OCI-LY1 (cell line): ENCODE data around the gene SLC5A1.

Experiments
- EZH2 ChIP-seq: fragments of 200-600 bp; sonication (generic), shearing (Covaris generic); IDR thresholded peaks from 2 replicates; pipeline ENCODE4 v1.8.0; 2017; ENCODE audit warnings: borderline replicate concordance, mixed run types, mild to moderate bottlenecking, antibody characterized with exemption, low read length, moderate library complexity, mixed read lengths
- TF ChIP-seq, protein P1 (sequence below): fragments of 200-600 bp; sonication (generic), shearing (Covaris generic); IDR thresholded peaks from 2 replicates; pipeline ENCODE4 v1.5.1; 2017; ENCODE audit warnings: mild to moderate bottlenecking, antibody characterized with exemption, low read length, moderate library complexity, mixed read lengths

DNA sequence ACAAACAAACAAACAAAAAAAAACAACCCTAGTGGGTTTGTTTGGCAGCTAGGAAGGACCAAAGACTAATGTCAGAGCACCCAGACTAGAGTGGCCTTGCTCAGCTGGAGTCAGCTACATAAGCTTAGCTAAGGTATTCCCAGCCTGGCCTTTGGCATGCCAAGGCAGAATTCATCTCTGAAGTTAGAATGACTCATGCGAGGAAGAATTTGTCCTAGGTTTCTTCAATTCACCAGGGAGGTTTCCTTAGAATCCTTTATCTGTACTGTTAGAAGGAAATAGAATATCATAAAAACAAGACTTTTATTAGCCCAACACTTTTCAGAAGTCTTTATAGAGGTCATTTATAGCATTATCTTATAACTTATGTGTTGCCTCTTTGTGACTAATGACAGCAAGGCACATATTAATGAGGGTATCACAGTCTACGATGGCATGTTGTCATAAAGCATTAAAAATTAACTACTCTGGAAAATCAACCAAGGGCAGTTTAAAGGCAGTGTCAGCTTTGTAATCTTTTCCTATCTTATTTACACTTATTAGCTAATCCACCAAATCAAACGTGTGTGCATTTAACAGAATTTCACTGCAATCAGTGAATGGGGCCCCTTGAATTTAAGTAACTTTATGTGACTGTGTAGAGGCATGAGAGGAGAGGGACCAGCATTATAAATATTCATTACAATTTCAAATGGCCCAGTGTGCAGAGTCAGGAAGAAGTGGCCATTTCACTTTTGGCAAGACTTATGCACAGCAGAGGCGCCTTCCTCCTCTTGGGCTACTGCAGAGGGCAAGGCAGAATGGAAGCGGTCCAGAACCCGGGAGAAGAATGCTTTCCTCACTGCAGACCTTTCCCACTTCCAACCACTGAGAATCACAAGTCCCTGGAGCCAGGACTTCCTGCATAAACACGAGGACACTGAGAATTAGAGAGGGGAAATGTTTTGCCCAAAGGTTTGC lies 36.3 kb downstream of the SLC5A1 start:
- TF ChIP-seq, protein P1, sequence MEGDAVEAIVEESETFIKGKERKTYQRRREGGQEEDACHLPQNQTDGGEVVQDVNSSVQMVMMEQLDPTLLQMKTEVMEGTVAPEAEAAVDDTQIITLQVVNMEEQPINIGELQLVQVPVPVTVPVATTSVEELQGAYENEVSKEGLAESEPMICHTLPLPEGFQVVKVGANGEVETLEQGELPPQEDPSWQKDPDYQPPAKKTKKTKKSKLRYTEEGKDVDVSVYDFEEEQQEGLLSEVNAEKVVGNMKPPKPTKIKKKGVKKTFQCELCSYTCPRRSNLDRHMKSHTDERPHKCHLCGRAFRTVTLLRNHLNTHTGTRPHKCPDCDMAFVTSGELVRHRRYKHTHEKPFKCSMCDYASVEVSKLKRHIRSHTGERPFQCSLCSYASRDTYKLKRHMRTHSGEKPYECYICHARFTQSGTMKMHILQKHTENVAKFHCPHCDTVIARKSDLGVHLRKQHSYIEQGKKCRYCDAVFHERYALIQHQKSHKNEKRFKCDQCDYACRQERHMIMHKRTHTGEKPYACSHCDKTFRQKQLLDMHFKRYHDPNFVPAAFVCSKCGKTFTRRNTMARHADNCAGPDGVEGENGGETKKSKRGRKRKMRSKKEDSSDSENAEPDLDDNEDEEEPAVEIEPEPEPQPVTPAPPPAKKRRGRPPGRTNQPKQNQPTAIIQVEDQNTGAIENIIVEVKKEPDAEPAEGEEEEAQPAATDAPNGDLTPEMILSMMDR: no peak
- no peak for TF ChIP-seq EZH2
